ENCODE measurements around the gene GFAP. TPM values are rescaled to one million over a fixed set of nuclear protein-coding genes. Genes with fewer than 3 reads are reported as not detected.

The GFAP gene
- total RNA-seq, 1 experiment from 2014 or later = not detected

DNA sequence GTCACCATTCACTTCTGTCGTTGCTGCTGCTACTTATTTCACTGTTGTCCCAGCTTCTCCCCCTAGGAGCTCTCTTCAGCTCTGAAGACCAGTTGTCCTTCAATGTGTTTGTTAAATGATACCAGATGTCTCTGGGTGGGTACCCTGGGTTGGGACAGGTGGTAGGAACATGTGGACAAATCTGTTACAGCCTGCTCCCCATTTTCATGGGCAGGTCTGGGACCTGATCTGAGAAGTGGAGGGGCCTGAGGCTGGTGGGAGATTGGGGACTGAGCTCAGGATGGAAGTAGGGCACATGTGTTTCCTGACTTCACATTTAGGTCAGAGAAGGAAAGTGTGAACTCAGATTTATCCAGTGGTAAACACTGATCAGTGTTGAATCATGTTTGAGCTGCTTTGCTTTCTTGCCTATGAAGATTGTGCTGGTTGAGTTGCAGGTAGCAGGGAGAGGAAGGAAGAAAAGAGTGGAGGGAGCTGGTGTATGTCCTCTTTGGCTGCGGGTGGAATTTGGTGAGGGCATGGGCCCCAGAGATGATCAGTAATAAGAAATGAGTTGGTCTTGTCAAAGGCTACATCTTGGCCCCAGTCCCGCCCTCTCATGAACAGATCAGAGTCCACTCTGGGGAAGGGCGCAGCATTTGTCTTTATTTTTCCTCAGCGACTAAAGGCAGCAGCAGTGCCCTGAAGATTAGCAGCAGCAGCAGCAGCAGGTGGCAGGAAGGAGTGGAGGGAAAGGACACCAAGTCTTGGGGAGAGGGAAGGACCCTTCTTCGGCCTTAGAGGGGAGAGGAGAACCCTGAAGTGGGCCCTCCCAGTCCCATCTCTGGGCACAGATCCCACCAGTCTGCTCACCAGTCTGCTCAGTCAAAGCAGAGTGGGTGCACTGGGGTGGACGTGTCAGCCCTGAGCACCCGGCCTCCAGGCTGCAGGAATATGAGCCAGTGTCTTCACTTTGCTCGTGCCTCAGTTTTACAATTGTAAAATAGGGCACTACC, 10.0 kb downstream of the GFAP start:
- Histone ChIP-seq H3K4me3 (no peak overlapping the region), H3K27me3 (replicated peaks) (no peaks in the 10 kb centered on the region), H3K27ac (peak overlapping the region; percentile 95), H3K4me1 (replicated peaks) (peaks cover 73% of the 10 kb centered on the region), H3K9me3 (replicated peaks) (no peaks in the 10 kb centered on the region), H3K36me3 (no peaks in the 10 kb centered on the region)
- no peak for DNase-seq (ENCODE audit: low read depth in 1 of 2, low spot score in 2 of 2)

DNA sequence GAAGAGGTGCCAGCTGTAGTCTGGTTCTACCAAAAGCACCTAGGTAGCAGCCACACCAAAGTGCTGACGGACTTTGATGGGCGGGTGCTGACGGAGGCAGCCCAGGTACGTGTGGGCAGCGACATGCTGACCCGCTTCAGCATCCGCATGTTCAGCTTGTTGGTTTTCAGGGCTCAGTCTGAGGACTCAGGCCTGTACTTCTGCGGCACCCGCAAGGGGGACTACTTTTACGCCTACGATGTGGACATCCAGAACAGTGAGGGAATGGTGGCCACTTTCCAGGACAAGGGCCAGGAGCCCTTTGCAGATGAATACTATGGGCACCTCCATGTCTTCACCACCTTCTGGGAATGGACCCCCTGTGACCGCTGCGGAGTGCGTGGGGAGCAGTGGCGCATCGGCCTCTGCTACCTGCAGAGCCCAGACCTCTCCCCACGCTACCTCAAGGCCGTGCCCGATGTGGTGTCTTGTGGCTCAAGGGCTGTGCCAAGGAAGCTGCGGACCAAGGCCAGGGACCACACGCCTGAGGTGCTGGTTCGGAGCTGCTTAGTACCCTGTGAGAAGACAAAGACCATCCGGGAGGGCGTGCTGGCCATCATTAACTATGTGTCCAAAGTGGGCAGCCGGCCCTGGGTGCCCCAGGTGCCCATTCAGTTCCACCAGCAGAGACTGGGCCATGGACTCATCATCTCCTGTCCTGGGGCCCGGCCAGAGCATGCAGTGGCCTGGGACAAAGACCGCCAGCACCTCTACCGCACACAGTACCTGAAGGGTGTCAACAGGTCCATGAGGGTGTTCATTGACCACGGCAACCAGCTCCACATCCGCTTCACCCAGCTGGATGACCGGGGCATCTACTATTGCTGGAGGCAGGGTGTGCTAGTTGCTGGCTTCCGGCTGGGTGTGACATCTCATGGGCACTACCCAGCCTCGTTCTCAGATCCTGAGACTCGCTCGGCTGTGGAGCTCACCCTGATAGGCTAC, 11.0 kb downstream of the GFAP start:
- H3K9me3 ChIP-seq (replicated peaks) = no peaks in the 10 kb centered on the region
- H3K27ac ChIP-seq = no peak overlapping the region
- no peaks in the 10 kb centered on the region for H3K27me3 ChIP-seq (replicated peaks)
- peaks cover 74% of the 10 kb centered on the region for H3K4me1 ChIP-seq (replicated peaks)
- no peaks in the 10 kb centered on the region for H3K36me3 ChIP-seq
- DNase-seq (ENCODE audit: low read depth in 1 of 2, low spot score in 2 of 2) = no peak
- no peak overlapping the region for H3K4me3 ChIP-seq

DNA sequence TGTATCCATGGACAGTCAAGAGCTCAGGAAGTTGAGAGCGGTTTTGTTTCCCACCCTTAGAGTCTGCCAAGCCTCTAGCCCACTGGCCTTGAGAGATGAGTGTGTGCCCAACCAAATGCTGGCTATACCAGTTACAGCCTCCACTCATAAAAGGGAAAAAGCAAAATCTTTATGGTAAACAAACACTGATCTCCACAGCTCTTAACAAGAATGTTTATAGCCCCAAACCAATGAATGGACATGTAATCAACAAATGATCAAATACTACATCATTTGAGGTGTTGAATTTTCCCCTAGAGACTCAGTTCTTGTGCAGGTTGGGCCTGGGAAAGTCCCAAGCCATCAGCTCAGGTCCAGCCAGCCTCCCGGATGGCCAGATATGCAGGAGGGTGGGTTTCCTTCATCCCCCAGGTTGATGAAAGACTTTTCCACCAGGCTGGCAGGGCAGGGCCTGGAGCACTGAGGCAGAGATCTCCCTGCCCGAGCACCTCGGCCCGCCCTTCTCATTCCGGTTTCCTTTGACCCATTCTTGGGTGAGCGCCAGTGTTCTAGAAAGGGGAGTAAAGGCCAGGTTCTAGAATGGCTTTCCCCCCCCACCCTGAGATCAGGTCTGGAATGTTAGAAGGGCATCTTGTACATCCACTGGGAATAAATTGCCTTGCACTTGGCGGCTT, 12.2 kb downstream of the GFAP start:
- Histone ChIP-seq H3K36me3 (no peaks in the 10 kb centered on the region), H3K27ac (no peak overlapping the region), H3K4me3 (no peak overlapping the region), H3K4me1 (replicated peaks) (peaks cover 69% of the 10 kb centered on the region), H3K9me3 (replicated peaks) (no peaks in the 10 kb centered on the region), H3K27me3 (replicated peaks) (no peaks in the 10 kb centered on the region)
- DNase-seq (ENCODE audit: low read depth in 1 of 2, low spot score in 2 of 2) = no peak

DNA sequence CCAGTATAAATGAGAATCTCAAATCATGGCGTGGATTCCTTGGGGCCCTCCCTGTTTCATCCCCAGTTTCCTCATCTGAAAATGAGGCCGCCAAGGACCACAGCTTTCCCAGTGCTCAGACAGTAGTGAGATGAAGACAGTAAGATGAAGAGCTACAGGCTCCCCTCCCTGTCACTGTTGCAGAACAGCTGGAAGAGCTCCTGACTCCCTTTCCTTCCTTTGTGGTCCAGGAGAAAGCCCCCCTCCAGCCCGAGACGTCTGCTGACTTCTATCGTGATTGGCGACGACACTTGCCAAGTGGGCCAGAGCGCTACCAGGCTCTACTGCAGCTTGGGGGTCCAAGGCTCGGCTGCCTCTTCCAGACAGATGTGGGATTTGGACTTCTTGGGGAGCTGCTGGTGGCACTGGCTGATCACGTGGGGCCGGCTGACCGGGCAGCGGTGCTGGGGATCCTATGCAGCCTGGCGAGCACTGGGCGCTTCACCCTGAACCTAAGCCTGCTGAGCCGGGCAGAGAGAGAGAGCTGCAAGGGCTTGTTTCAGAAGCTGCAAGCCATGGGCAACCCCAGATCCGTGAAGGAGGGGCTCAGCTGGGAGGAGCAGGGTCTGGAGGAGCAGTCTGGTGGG, 13.1 kb downstream of the GFAP start:
- Histone ChIP-seq H3K27me3 (replicated peaks) (no peaks in the 10 kb centered on the region), H3K4me1 (replicated peaks) (peaks cover 63% of the 10 kb centered on the region), H3K27ac (peak overlapping the region; percentile 14)

DNA sequence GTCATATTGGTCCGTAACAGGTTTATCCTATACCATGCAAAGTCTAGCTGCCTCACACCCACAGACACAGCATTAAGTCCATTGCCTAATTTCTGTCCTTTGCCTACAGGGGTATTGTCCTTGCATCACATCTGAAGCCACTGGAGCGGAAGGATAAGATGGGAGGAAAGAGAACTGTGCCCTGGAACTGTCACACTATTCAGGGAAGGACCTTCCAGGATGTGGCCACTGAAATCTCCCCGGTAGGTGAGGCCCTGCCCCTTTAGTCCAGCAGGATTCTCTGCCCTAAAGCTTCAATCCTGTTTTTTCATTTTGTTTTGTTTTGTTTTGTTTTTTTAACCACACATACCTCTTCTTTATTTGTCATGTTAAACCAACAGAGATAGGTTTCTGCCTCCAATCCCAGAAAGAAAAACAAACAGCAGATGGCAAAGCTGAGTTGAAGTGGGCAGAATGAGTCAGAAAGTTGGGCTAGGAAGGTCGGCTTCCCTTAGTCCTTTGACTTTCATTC, 13.8 kb downstream of the GFAP start:
- Histone ChIP-seq H3K9me3 (replicated peaks) (no peaks in the 10 kb centered on the region), H3K36me3 (peaks cover 4% of the 10 kb centered on the region; the same call in 1 of the 2 replicates), H3K4me3 (no peak overlapping the region), H3K4me1 (replicated peaks) (peaks cover 55% of the 10 kb centered on the region), H3K27ac (peak overlapping the region; percentile 23), H3K27me3 (replicated peaks) (no peaks in the 10 kb centered on the region)
- peak; percentile 89 to 97 for DNase-seq (ENCODE audit: low read depth in 1 of 2, low spot score in 2 of 2)

More for the DNA sequence above, 13.1 kb downstream of the GFAP start:
- no peaks in the 10 kb centered on the region for H3K9me3 ChIP-seq (replicated peaks)
- no peak for DNase-seq (ENCODE audit: low read depth in 1 of 2, low spot score in 2 of 2)
- H3K4me3 ChIP-seq = no peak overlapping the region
- no peaks in the 10 kb centered on the region for H3K36me3 ChIP-seq

DNA sequence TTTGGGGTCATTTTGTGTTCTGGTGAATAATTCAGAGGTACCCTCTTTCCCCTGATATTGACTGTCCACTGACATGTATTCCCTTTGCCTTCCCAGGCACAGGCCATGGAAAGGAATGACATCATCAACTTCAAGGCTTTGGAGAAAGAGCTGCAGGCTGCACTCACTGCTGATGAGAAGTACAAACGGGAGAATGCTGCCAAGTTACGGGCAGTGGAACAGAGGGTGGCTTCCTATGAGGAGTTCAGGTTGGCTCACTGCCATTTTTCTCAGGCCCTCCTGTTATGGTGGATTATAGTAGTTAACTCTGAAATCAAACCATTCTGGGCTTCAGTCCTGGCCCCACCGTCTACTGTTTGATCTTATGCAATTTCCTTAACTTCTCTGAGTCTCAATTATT, 14.4 kb downstream of the GFAP start:
- Histone ChIP-seq H3K9me3 (replicated peaks) (no peaks in the 10 kb centered on the region), H3K36me3 (peaks cover 9% of the 10 kb centered on the region), H3K4me1 (replicated peaks) (peaks cover 49% of the 10 kb centered on the region), H3K27me3 (replicated peaks) (no peaks in the 10 kb centered on the region), H3K4me3 (no peak overlapping the region), H3K27ac (peak overlapping the region; percentile 23)
- DNase-seq (ENCODE audit: low read depth in 1 of 2, low spot score in 2 of 2) = peak; percentile 74 to 79

- H3K9me3 ChIP-seq (replicated peaks) = no peaks in the 10 kb centered on the region
- H3K36me3 ChIP-seq = peaks cover 24% of the 10 kb centered on the region
- H3K27ac ChIP-seq = peak within 1 kb of the TSS; percentile 100
- H3K27me3 ChIP-seq (replicated peaks) = no peaks in the 10 kb centered on the region
- H3K4me3 ChIP-seq = peak within 1 kb of the TSS; percentile 58
- DNase-seq (ENCODE audit: low read depth in 1 of 2, low spot score in 2 of 2) = peak; percentile 95 to 100
- peaks cover 36% of the 10 kb centered on the region for H3K4me1 ChIP-seq (replicated peaks)
These were observed 16.1 kb downstream of the GFAP start, which contains the start of gene EFTUD2 for GRCh38 chr17:44899074-44899782. Gene EFTUD2, minus strand, starts transcription at chr17:44899445. Its CDS starts 4,924 bp downstream, at chr17:44894521.

- Histone ChIP-seq H3K27me3 (replicated peaks) (no peaks in the 10 kb centered on the region), H3K9me3 (replicated peaks) (no peaks in the 10 kb centered on the region), H3K36me3 (peaks cover 29% of the 10 kb centered on the region), H3K4me3 (peak overlapping the region; percentile 58), H3K4me1 (replicated peaks) (peaks cover 36% of the 10 kb centered on the region), H3K27ac (peak overlapping the region; percentile 100)
- DNase-seq (ENCODE audit: low read depth in 1 of 2, low spot score in 2 of 2) = no peak
These were observed 16.6 kb downstream of the GFAP start for GRCh38 chr17:44898768-44899073.

DNA sequence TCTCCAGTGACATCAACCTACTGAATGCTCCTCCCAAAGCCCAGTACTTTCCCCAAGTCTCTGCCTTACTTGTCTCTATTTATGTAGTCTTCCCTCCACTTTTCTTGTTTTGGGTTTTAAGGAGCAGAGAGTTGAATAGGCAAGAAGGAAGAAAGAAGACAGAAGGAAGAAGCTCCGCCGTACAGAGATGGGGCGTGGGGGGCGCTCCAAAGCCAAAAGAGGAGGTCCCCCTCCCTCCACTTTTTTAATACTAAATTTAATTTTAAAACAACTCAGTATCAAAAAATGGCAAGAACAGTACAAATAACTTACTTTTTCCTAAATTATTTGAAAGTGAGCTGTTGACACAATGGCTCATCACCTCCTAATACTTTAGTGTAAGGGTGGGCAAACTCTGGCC, 20.7 kb downstream of the GFAP start:
- no peak overlapping the region for H3K4me3 ChIP-seq

GRCh38 chr17:44892250-44892649, 23.1 kb downstream of the GFAP start:
- Histone ChIP-seq H3K4me3 (no peak overlapping the region), H3K36me3 (peaks cover 88% of the 10 kb centered on the region), H3K27me3 (replicated peaks) (no peaks in the 10 kb centered on the region), H3K9me3 (replicated peaks) (no peaks in the 10 kb centered on the region), H3K27ac (no peak overlapping the region), H3K4me1 (replicated peaks) (no peaks in the 10 kb centered on the region)
- no peak for DNase-seq (ENCODE audit: low read depth in 1 of 2, low spot score in 2 of 2)

More for the DNA sequence above, 20.7 kb downstream of the GFAP start:
- Histone ChIP-seq H3K27ac (no peak overlapping the region), H3K36me3 (peaks cover 64% of the 10 kb centered on the region), H3K9me3 (replicated peaks) (no peaks in the 10 kb centered on the region), H3K27me3 (replicated peaks) (no peaks in the 10 kb centered on the region), H3K4me1 (replicated peaks) (peaks cover 7% of the 10 kb centered on the region)
- DNase-seq (ENCODE audit: low read depth in 1 of 2, low spot score in 2 of 2) = no peak

DNA sequence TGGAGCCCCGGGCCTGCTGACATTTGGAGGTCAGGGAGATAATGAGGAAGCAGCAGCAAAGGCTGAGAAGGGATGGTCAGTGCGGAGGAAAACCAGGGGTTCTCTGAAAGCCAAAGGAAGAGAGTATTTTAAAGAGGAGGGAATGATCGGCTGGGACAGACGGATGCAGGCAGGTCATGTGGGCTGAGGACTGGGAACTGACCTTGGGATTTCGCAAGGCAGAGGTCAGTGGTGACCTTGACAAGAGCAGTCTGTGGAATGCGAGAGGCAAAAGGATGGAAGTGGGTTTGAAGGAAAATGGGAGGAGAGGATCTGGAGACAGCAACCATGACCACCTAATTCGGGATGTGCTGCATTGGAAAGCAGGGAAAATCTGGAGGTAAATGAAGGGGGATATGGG, 26.3 kb downstream of the GFAP start:
- Histone ChIP-seq H3K27me3 (replicated peaks) (no peaks in the 10 kb centered on the region), H3K9me3 (replicated peaks) (no peaks in the 10 kb centered on the region), H3K27ac (no peak overlapping the region), H3K4me1 (replicated peaks) (no peaks in the 10 kb centered on the region), H3K36me3 (peaks cover 94% of the 10 kb centered on the region), H3K4me3 (no peak overlapping the region)
- no peak for DNase-seq (ENCODE audit: low read depth in 1 of 2, low spot score in 2 of 2)
